ENCODE data around the gene PLCB1. TPM values are rescaled to one million over a fixed set of nuclear protein-coding genes. Genes with fewer than 3 reads are reported as not detected.

PLCB1 gene
- total RNA-seq, 1 experiment from 2014 or later: 4.4 TPM

DNA sequence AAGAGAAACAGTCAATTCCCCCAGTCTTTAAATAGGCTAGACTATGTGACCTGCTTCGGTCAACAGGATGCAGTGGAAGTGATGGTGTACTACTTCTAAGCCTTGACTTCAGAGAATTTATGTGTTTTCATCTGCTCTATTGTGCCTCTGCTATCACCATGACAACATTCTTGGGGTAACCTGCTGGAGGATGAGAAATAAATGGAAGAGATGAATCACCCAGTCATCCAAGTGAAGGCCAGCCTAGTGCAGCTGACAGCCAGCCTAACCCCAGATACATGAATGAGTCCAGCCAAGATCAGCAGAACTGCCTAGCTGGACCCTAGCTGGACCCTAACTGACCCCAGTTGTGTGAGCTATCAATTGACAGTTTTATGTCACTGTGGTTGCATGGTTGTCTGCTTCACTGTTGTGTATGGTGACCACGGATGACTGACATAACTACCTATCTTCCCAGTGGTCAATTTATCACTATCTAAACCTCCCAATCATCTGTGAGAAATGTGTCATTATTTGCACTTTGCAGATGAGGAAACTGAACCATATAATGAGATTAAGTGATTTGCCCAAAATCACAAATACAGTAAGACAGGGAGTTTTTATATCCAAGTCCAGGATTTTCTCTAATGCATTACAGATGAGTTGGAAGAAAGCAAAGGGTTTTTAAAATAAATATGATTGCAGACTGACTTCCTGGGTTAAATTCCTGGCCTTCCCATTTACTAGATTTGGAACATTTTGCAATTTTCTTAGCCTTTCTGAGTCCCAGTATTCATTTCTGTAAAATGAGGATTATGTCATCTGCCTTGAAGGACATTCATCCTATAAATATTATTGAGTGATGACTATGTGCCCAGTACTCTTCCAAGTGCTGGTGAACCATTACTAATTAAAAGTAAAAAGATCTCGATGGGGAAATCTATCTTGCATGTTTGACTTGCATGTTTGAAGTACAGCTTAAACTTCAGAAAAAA, 800.4 kb downstream of the PLCB1 start:
- ChIA-PET CTCF (no interaction called here), POLR2A (ENCODE audit: unreplicated experiment) (no interaction called here)
- no peaks in the 10 kb centered on the region for H3F3A ChIP-seq (ENCODE audit: low read length, unreplicated experiment)
- TF ChIP-seq EZH2 (IDR thresholded peaks at IDR 0.05; ENCODE audit: low read length, unreplicated experiment) (no peak), EZH2phosphoT487 (IDR thresholded peaks at IDR 0.05; ENCODE audit: borderline replicate concordance, low read length) (no peak)
- TF ChIP-seq, protein P1, sequence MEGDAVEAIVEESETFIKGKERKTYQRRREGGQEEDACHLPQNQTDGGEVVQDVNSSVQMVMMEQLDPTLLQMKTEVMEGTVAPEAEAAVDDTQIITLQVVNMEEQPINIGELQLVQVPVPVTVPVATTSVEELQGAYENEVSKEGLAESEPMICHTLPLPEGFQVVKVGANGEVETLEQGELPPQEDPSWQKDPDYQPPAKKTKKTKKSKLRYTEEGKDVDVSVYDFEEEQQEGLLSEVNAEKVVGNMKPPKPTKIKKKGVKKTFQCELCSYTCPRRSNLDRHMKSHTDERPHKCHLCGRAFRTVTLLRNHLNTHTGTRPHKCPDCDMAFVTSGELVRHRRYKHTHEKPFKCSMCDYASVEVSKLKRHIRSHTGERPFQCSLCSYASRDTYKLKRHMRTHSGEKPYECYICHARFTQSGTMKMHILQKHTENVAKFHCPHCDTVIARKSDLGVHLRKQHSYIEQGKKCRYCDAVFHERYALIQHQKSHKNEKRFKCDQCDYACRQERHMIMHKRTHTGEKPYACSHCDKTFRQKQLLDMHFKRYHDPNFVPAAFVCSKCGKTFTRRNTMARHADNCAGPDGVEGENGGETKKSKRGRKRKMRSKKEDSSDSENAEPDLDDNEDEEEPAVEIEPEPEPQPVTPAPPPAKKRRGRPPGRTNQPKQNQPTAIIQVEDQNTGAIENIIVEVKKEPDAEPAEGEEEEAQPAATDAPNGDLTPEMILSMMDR (conservative IDR thresholded peaks at IDR 0.05; ENCODE audit: low read depth, low read length): no peak
- H3K9me3 ChIP-seq (ENCODE audit: low read length): no peaks in the 10 kb centered on the region
- no peaks in the 10 kb centered on the region for H3K36me3 ChIP-seq (ENCODE audit: low read depth, low read length)
- no peaks in the 10 kb centered on the region for H4K20me1 ChIP-seq (ENCODE audit: low read length)
- BruUV-seq (replicated peaks): no TSS peak
- ATAC-seq (peak; percentile 82), DNase-seq (peak; percentile 66)
- no peak overlapping the region for H3K4me3 ChIP-seq (ENCODE audit: low read length)
- H3K9me2 ChIP-seq (replicated peaks; ENCODE audit: low read length): no peaks in the 10 kb centered on the region
- no peaks in the 10 kb centered on the region for H3K27me3 ChIP-seq (ENCODE audit: low read length)
- no peaks in the 10 kb centered on the region for H3K79me2 ChIP-seq (ENCODE audit: low read length)
- H2AFZ ChIP-seq (ENCODE audit: low read length): no peak overlapping the region
- H3K4me2 ChIP-seq (ENCODE audit: low read length): peak overlapping the region; percentile 12
- H3K9ac ChIP-seq (ENCODE audit: low read length): peak overlapping the region; percentile 38; the same call in 1 of the 2 replicates
- H3K27ac ChIP-seq (ENCODE audit: low read length): peak overlapping the region; percentile 77
- H3K4me1 ChIP-seq (ENCODE audit: insufficient read depth, low read length): peaks cover 26% of the 10 kb centered on the region
- intact Hi-C loops (cut with micrococcal nuclease): loop anchor here (1.0 to 10.0 kb wide), 3 partner anchors 72 to 362 kb away; no protein-coding TSS in a partner anchor

DNA sequence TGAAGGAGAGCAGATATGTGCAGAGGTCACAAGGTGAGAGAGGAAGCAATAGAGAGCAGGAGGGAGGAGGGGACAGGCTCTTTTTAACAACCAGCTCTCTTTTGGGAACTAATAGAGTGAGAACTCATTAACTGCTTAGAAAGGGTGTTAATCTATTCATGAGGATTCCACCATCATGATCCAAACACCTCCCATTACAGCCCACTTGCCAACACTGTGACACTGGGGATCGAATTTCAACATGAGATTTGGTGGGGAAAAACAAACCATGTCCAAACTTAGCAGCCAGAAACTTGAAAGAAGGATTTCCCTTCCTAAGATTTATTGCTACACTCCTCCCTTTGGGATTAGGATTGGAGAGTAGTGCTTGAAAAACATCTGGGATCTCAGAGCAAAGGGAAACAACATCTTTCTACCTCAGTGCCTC, 801.3 kb downstream of the PLCB1 start:
- ChIA-PET POLR2A (ENCODE audit: unreplicated experiment) (no interaction called here), CTCF (no interaction called here)
- peaks cover 32% of the 10 kb centered on the region for H3K4me1 ChIP-seq (ENCODE audit: insufficient read depth, low read length)
- no peaks in the 10 kb centered on the region for H3K79me2 ChIP-seq (ENCODE audit: low read length)
- no peak overlapping the region for H2AFZ ChIP-seq (ENCODE audit: low read length)
- peak overlapping the region; percentile 12 for H3K4me2 ChIP-seq (ENCODE audit: low read length)
- no peaks in the 10 kb centered on the region for H3F3A ChIP-seq (ENCODE audit: low read length, unreplicated experiment)
- H3K9me2 ChIP-seq (replicated peaks; ENCODE audit: low read length): 0 out of 2 replicates have a peak, but pooled peaks cover 3% of the 10 kb centered on the region
- H3K36me3 ChIP-seq (ENCODE audit: low read depth, low read length): no peaks in the 10 kb centered on the region
- no peaks in the 10 kb centered on the region for H4K20me1 ChIP-seq (ENCODE audit: low read length)
- no peak overlapping the region for H3K4me3 ChIP-seq (ENCODE audit: low read length)
- ATAC-seq (no peak; the same call in 1 of the 2 replicates), DNase-seq (no peak)
- BruUV-seq (replicated peaks): no TSS peak
- H3K27me3 ChIP-seq (ENCODE audit: low read length): no peaks in the 10 kb centered on the region
- H3K9ac ChIP-seq (ENCODE audit: low read length): peak overlapping the region; percentile 38; the same call in 1 of the 2 replicates
- peak overlapping the region; percentile 77 for H3K27ac ChIP-seq (ENCODE audit: low read length)
- H3K9me3 ChIP-seq (ENCODE audit: low read length): no peaks in the 10 kb centered on the region
- TF ChIP-seq, protein P1 (conservative IDR thresholded peaks at IDR 0.05; ENCODE audit: low read depth, low read length): no peak
- TF ChIP-seq EZH2 (IDR thresholded peaks at IDR 0.05; ENCODE audit: low read length, unreplicated experiment): no peak
- intact Hi-C loops (cut with micrococcal nuclease): loop anchor here (5.0 to 10.0 kb wide), 2 partner anchors 119 to 361 kb away; no protein-coding TSS in a partner anchor

Measured in PC-3 (cell line).